ENCODE results near the gene CCSER1. TPM values are rescaled to one million over a fixed set of nuclear protein-coding genes. Genes with fewer than 3 reads are reported as not detected.

Gene CCSER1
- total and polyA plus RNA-seq, 2 donors (not counting 1 experiment from before 2014, with no cell fraction given): under 0.01 TPM; not detected in 1

DNA sequence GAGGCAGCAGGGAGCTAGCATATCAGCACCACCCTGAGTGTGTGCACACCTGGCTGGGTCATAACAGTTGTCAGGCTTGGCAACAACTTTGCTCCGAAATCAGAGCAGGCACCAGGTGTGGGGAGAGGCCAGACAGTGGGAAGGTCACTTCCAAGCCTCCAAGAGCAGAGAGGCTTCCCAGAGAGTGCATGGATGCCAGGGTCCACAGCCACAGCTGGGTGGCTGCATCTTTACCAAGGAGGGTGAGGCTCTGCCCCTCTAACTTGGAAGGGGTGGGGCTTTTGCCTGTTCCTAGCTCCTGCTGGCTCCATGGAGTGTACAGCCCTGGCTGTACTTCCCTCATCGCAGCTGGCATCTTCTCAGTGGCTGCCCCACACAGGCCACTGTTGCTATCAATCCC, 322.4 kb downstream of the CCSER1 start:
- no peak overlapping the region for H3K4me2 ChIP-seq (ENCODE audit: extremely low read depth, insufficient read depth, low read length)
- no peaks in the 10 kb centered on the region for H3K4me1 ChIP-seq (ENCODE audit: control insufficient read depth, extremely low read depth, insufficient read depth, low read length)
- no peak overlapping the region for H3K27ac ChIP-seq (ENCODE audit: insufficient read depth, low read length)
- no peaks in the 10 kb centered on the region for H3K79me2 ChIP-seq (ENCODE audit: control insufficient read depth, insufficient read depth, low read length)
- no peak for DNase-seq (ENCODE audit: low read depth in 2 of 2)
- H3K9me3 ChIP-seq (ENCODE audit: control insufficient read depth, insufficient read depth, low read depth, low read length): no peaks in the 10 kb centered on the region
- no peaks in the 10 kb centered on the region for H4K20me1 ChIP-seq (ENCODE audit: control insufficient read depth, extremely low read depth, insufficient read depth, low read length)
- H3K9ac ChIP-seq (ENCODE audit: insufficient read depth, low read length): no peak overlapping the region
- no peak overlapping the region for H2AFZ ChIP-seq (ENCODE audit: low read length)
- no peak overlapping the region for H3K4me3 ChIP-seq (replicated peaks in 1 of 4; ENCODE audit: control extremely low read depth in 1 of 4, insufficient read depth in 1 of 4, low read depth in 3 of 4, low read length in 4 of 4)
- H3K36me3 ChIP-seq (ENCODE audit: control insufficient read depth, insufficient read depth, low read length): no peaks in the 10 kb centered on the region
- no peak for TF ChIP-seq EZH2 (IDR thresholded peaks at IDR 0.05; ENCODE audit: low read length, missing control alignments)
- TF ChIP-seq, protein P1, sequence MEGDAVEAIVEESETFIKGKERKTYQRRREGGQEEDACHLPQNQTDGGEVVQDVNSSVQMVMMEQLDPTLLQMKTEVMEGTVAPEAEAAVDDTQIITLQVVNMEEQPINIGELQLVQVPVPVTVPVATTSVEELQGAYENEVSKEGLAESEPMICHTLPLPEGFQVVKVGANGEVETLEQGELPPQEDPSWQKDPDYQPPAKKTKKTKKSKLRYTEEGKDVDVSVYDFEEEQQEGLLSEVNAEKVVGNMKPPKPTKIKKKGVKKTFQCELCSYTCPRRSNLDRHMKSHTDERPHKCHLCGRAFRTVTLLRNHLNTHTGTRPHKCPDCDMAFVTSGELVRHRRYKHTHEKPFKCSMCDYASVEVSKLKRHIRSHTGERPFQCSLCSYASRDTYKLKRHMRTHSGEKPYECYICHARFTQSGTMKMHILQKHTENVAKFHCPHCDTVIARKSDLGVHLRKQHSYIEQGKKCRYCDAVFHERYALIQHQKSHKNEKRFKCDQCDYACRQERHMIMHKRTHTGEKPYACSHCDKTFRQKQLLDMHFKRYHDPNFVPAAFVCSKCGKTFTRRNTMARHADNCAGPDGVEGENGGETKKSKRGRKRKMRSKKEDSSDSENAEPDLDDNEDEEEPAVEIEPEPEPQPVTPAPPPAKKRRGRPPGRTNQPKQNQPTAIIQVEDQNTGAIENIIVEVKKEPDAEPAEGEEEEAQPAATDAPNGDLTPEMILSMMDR (conservative IDR thresholded peaks at IDR 0.05 in 1 of 2, IDR thresholded peaks at IDR 0.05 in 1 of 2; ENCODE audit: low read depth in 1 of 2, low read length in 2 of 2): no peak
- H3K27me3 ChIP-seq (ENCODE audit: control insufficient read depth, insufficient read depth, low read length): no peaks in the 10 kb centered on the region

DNA sequence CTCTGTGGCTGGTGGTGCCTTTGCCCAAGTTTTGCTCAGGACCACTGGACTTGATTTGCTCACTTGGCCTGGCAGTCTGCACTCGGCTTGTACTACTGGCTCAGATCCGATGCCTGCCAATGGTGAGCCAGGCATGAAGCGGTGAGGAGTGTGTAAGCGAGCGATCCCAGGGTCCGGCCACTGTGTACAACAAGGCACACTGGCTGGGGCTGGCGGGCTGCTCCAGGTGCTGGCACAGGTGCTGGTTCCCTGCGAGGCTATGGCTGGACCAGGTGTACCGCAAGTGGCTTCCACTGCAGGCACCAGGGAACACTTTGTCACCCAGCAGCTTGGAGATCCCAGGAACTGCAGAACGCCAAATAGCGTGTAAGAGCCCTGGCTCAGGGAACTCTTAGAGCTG, 329.7 kb downstream of the CCSER1 start:
- Histone ChIP-seq H3K4me3 (replicated peaks in 1 of 4; ENCODE audit: control extremely low read depth in 1 of 4, insufficient read depth in 1 of 4, low read depth in 3 of 4, low read length in 4 of 4) (no peak overlapping the region), H4K20me1 (ENCODE audit: control insufficient read depth, extremely low read depth, insufficient read depth, low read length) (no peaks in the 10 kb centered on the region), H3K79me2 (ENCODE audit: control insufficient read depth, insufficient read depth, low read length) (no peaks in the 10 kb centered on the region), H3K4me2 (ENCODE audit: extremely low read depth, insufficient read depth, low read length) (no peak overlapping the region), H3K9me3 (ENCODE audit: control insufficient read depth, insufficient read depth, low read depth, low read length) (no peaks in the 10 kb centered on the region), H2AFZ (ENCODE audit: low read length) (no peak overlapping the region), H3K27ac (ENCODE audit: insufficient read depth, low read length) (no peak overlapping the region), H3K27me3 (ENCODE audit: control insufficient read depth, insufficient read depth, low read length) (no peaks in the 10 kb centered on the region), H3K9ac (ENCODE audit: insufficient read depth, low read length) (no peak overlapping the region), H3K36me3 (ENCODE audit: control insufficient read depth, insufficient read depth, low read length) (no peaks in the 10 kb centered on the region), H3K4me1 (ENCODE audit: control insufficient read depth, extremely low read depth, insufficient read depth, low read length) (no peaks in the 10 kb centered on the region)
- DNase-seq (ENCODE audit: low read depth in 2 of 2): no peak
- no peak for TF ChIP-seq EZH2 (IDR thresholded peaks at IDR 0.05; ENCODE audit: low read length, missing control alignments)
- TF ChIP-seq, protein P1 (conservative IDR thresholded peaks at IDR 0.05 in 1 of 2, IDR thresholded peaks at IDR 0.05 in 1 of 2; ENCODE audit: low read depth in 1 of 2, low read length in 2 of 2): no peak

DNA sequence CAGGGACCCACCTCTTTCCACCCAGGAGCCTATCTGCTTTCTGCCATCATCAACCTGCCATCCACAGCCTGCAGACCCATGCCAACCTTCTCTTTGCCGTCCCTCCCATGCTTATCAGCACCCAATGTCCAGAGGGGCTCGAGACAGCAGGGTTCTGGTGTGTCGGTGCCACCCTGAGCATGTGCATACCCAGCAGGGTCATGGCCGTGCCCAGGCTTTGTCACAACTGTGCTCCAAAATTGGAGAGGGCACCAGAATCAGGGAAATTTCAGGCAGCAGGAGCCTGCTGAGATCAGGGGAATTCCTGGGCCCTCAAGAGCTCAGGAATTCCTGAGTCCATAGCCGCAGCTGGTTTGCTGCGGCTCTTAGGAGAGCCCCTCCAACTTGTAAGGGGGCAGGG, 330.6 kb downstream of the CCSER1 start:
- Histone ChIP-seq H3K9me3 (ENCODE audit: control insufficient read depth, insufficient read depth, low read depth, low read length) (no peaks in the 10 kb centered on the region), H3K27ac (ENCODE audit: insufficient read depth, low read length) (no peak overlapping the region), H3K4me2 (ENCODE audit: extremely low read depth, insufficient read depth, low read length) (no peak overlapping the region), H3K4me3 (replicated peaks in 1 of 4; ENCODE audit: control extremely low read depth in 1 of 4, insufficient read depth in 1 of 4, low read depth in 3 of 4, low read length in 4 of 4) (no peak overlapping the region), H3K36me3 (ENCODE audit: control insufficient read depth, insufficient read depth, low read length) (no peaks in the 10 kb centered on the region), H3K27me3 (ENCODE audit: control insufficient read depth, insufficient read depth, low read length) (no peaks in the 10 kb centered on the region), H2AFZ (ENCODE audit: low read length) (no peak overlapping the region), H3K79me2 (ENCODE audit: control insufficient read depth, insufficient read depth, low read length) (no peaks in the 10 kb centered on the region), H4K20me1 (ENCODE audit: control insufficient read depth, extremely low read depth, insufficient read depth, low read length) (no peaks in the 10 kb centered on the region), H3K4me1 (ENCODE audit: control insufficient read depth, extremely low read depth, insufficient read depth, low read length) (no peaks in the 10 kb centered on the region), H3K9ac (ENCODE audit: insufficient read depth, low read length) (no peak overlapping the region)
- TF ChIP-seq, protein P1 (conservative IDR thresholded peaks at IDR 0.05 in 1 of 2, IDR thresholded peaks at IDR 0.05 in 1 of 2; ENCODE audit: low read depth in 1 of 2, low read length in 2 of 2): no peak
- TF ChIP-seq EZH2 (IDR thresholded peaks at IDR 0.05; ENCODE audit: low read length, missing control alignments): no peak
- no peak for DNase-seq (ENCODE audit: low read depth in 2 of 2)

Data from fibroblast of lung (primary cell).